Transverse colon (tissue), 4 donors: ENCODE measurements around the gene GALM. TPM values are rescaled to one million over a fixed set of nuclear protein-coding genes. Genes with fewer than 3 reads are reported as not detected.
"Not testable (repeated sequence)": the region's sequence is repeated elsewhere in the genome, so short reads cannot be mapped to it uniquely, and the experiment has no call there.

Experiments used
- DNase-seq: peaks from one replicate; pipeline ENCODE4 v3.0.0-alpha.2; 2019
- H3K27ac ChIP-seq, 4 donors: fragments of 200-600 bp; sonication (generic); 2 replicates each; pipeline ENCODE4 v1.5.1; 2016 to 2018; ENCODE audit warnings: inconsistent platforms in 4 of 4
- H3K27me3 ChIP-seq: fragments of 200-600 bp; sonication (generic); 2 replicates; pipeline ENCODE4 v1.5.1; 2017; ENCODE audit warnings: inconsistent platforms
- H3K36me3 ChIP-seq, 4 donors: fragments of 200-600 bp; sonication (generic); 2 replicates each; pipeline ENCODE4 v1.5.1; 2017 to 2019; ENCODE audit warnings: inconsistent platforms in 4 of 4
- H3K4me1 ChIP-seq, 4 donors: fragments of 200-600 bp; sonication (generic); 2 replicates each; pipeline ENCODE4 v1.5.1; 2017 to 2020; ENCODE audit warnings: inconsistent platforms in 4 of 4
- H3K4me3 ChIP-seq, 4 donors: fragments of 200-600 bp; sonication (generic); 1 replicate in 1 of 4; 2 replicates in 3 of 4; pipeline versions ENCODE4 v1.5.1 to v1.6.1; 2017 to 2019; ENCODE audit warnings: inconsistent platforms in 4 of 4
- H3K9me3 ChIP-seq, 2 donors: fragments of 200-600 bp; sonication (generic); 2 replicates each; pipeline ENCODE4 v1.5.1; 2017 to 2019; ENCODE audit warnings: inconsistent platforms in 2 of 2
- EP300 ChIP-seq: sonication (generic); formaldehyde crosslinking; IDR thresholded peaks from one replicate; pipeline ENCODE4 v1.6.1; 2017; ENCODE audit warnings: antibody characterized with exemption, low read depth
- POLR2A ChIP-seq: fragments of 450-650 bp; IDR thresholded peaks from one replicate; pipeline ENCODE4 v1.6.1; 2016; ENCODE audit warnings: antibody characterized with exemption, mild to moderate bottlenecking, moderate library complexity
- POLR2AphosphoS5 ChIP-seq, 3 donors: sonication (generic); formaldehyde crosslinking; IDR thresholded peaks; one replicate each; pipeline ENCODE4 v1.6.1; 2016; ENCODE audit warnings: antibody characterized with exemption in 3 of 3
- WGBS, 2 donors: methylation state at CpG; one replicate each; pipeline ENCODE4 v1.1.5; 2018; ENCODE audit warnings: low coverage in 1 of 2; 5-methylcytosine and 5-hydroxymethylcytosine counted together
- in situ Hi-C, 4 donors: fragments of 200-750 bp; cut with MboI; loops; one replicate each; pipeline versions ENCODE4 v1.15.0 to v1.15.1; 2017; ENCODE audit warnings: low sequenced_read_pairs in 3 of 4, low pct_ligation_motif_present in 1 of 4, low pct_unique_long_range_greater_than_20kb in 1 of 4
- intact Hi-C: fragments of 100-400 bp; cut with DNase I; formaldehyde crosslinking; loops from one replicate; pipeline ENCODE4 v1.15.1; 2023; ENCODE audit warnings: low total_unique reads
- total RNA-seq, 4 donors: library from RNA; depleted of rRNA; stranded (reverse); fragments of >200 nt; gene quantifications; one replicate each; pipeline ENCODE4 v1.1.0, GENCODE V29; 2016
- TF ChIP-seq, protein P1 (sequence below), 5 experiments: fragments of 200-600 bp in 3 of 5; fragments of 450-650 bp in 2 of 5; sonication (generic) in 3 of 5; IDR thresholded peaks; 1 replicate in 2 of 5; 2 replicates in 3 of 5; pipeline ENCODE4 v1.5.1; 2016 to 2017; ENCODE audit warnings: antibody characterized with exemption in 5 of 5, inconsistent platforms in 3 of 5, mild to moderate bottlenecking in 2 of 5, moderate library complexity in 1 of 5

The GALM gene
- total RNA-seq, 4 donors from 2014 or later: 35.5 to 80.6 (median 70.9) TPM

DNA sequence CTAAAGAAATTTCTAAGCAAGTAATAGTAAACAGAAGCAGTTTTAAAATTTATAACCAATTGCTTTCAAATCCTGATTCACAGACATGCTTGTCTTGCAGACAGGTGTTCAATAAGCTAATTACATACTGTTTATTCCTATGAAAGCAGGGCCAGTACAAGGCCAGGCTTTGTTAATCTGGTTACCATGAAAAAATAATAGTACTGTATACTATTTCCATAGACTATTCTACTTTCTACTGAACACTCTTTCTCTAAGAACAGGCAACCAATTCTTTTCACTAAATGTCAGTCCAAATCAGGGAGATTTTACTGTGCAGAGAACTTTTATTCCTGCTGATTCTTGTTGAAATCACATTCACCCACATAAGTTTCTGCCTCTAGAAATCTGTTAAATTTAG lies 88.1 kb downstream of the GALM start:
- Histone ChIP-seq H3K27ac (peak overlapping the region in 1 of 4 donors; percentile 11), H3K4me3 (peak overlapping the region in 2 of 4 donors; percentile 4 to 27), H3K27me3 (no peaks in the 10 kb centered on the region), H3K9me3 (no peaks in the 10 kb centered on the region), H3K4me1 (peaks cover 6 to 17% (median 11%) of the 10 kb centered on the region in 4 donors), H3K36me3 (peaks cover 0 to 7% (median under 1%) of the 10 kb centered on the region in 4 donors)
- intact Hi-C loops (no loop called here), in situ Hi-C loops (no loop called here)
- no peak for TF ChIP-seq POLR2A
- no peak for TF ChIP-seq POLR2AphosphoS5 (IDR thresholded peaks at IDR 0.05)
- TF ChIP-seq, protein P1, sequence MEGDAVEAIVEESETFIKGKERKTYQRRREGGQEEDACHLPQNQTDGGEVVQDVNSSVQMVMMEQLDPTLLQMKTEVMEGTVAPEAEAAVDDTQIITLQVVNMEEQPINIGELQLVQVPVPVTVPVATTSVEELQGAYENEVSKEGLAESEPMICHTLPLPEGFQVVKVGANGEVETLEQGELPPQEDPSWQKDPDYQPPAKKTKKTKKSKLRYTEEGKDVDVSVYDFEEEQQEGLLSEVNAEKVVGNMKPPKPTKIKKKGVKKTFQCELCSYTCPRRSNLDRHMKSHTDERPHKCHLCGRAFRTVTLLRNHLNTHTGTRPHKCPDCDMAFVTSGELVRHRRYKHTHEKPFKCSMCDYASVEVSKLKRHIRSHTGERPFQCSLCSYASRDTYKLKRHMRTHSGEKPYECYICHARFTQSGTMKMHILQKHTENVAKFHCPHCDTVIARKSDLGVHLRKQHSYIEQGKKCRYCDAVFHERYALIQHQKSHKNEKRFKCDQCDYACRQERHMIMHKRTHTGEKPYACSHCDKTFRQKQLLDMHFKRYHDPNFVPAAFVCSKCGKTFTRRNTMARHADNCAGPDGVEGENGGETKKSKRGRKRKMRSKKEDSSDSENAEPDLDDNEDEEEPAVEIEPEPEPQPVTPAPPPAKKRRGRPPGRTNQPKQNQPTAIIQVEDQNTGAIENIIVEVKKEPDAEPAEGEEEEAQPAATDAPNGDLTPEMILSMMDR (IDR thresholded peaks at IDR 0.05): no peak
- no peak for TF ChIP-seq EP300
- no peak for DNase-seq

DNA sequence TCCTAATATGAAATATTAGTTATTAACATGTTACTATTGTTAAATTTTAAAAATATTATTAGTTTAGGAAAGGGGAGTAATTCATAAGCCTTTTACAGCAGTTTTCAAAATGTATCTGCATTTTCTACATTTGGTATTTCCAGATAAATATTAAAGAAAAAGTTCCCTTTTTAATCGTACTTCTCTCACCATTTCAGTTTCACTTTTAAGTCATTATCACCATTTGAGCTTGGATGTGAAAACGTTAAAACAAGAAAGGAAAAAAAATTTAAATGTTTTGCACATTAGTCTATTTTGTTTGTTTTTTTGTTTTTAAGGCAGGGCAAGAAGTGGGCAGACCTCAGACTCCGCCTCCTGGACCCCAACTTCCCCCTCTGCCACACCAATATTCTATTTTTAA lies 88.6 kb downstream of the GALM start:
- intact Hi-C loops: no loop called here
- in situ Hi-C loops: no loop called here
- TF ChIP-seq, protein P1 (IDR thresholded peaks at IDR 0.05): no peak
- TF ChIP-seq POLR2AphosphoS5 (IDR thresholded peaks at IDR 0.05) (no peak), EP300 (no peak), POLR2A (no peak)
- peaks cover 4 to 12% (median 8%) of the 10 kb centered on the region in 4 donors for H3K4me1 ChIP-seq
- H3K4me3 ChIP-seq: peak overlapping the region in 2 of 4 donors; percentile 4 to 27
- no peaks in the 10 kb centered on the region for H3K9me3 ChIP-seq
- DNase-seq: no peak
- peaks cover 0 to 3% (median 0%) of the 10 kb centered on the region in 4 donors for H3K36me3 ChIP-seq
- 36 to 43% methylated on average over 3 of the region's 3 CpGs for WGBS, 2 donors
- H3K27me3 ChIP-seq: no peaks in the 10 kb centered on the region
- peak overlapping the region in 1 of 4 donors; percentile 11 for H3K27ac ChIP-seq

DNA sequence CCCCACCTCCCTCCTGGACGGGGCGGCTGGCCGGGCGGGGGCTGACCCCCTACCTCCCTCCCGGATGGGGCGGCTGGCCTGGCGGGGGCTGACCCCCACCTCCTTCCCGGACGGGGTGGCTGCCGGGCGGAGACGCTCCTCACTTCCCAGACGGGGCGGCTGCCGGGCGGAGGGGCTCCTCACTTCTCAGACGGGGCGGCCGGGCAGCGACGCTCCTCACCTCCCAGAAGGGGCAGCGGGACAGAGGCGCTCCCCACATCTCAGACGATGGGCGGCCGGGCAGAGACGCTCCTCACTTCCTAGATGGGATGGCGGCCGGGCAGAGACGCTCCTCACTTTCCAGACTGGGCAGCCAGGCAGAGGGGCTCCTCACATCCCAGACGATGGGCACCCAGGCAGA lies 90.0 kb downstream of the GALM start:
- H3K27me3 ChIP-seq, DNase-seq, H3K36me3 ChIP-seq, H3K4me1 ChIP-seq, intact Hi-C loops, in situ Hi-C loops, H3K9me3 ChIP-seq, H3K4me3 ChIP-seq, H3K27ac ChIP-seq: not testable (repeated sequence)
- WGBS, 2 donors: 98% methylated on average over 26 of the region's 31 CpGs; no CpG with 5 or more reads in 1 of the 2 donors

DNA sequence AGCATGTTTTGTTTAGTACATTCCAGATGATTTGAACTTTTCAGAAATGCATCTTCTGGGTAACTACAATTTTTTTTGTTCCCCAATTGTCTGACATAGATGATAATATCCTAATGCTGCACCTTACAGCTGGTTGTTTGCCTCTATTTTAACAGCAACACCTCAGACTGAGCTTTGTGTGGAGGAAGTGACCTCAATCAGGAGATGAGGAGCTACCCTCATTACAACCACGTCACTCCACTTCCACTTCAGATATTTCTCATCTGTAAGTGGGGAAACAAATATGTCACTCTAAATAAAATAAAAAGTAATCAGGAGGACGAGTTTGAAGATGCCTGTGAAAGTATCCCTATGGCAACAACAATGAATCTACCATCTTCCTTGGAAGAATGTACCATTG lies 97.3 kb downstream of the GALM start:
- TF ChIP-seq POLR2AphosphoS5 (IDR thresholded peaks at IDR 0.05) (no peak), POLR2A (no peak), EP300 (no peak)
- TF ChIP-seq, protein P1 (IDR thresholded peaks at IDR 0.05): no peak
- no peak overlapping the region for H3K4me3 ChIP-seq
- no peaks in the 10 kb centered on the region for H3K27me3 ChIP-seq
- 79 to 80% methylated on average over 2 of the region's 2 CpGs for WGBS, 2 donors
- H3K4me1 ChIP-seq: no peaks in the 10 kb centered on the region
- H3K27ac ChIP-seq: no peak overlapping the region
- in situ Hi-C loops: no loop called here
- no peaks in the 10 kb centered on the region for H3K9me3 ChIP-seq
- no peaks in the 10 kb centered on the region for H3K36me3 ChIP-seq
- intact Hi-C loops: no loop called here
- no peak for DNase-seq

DNA sequence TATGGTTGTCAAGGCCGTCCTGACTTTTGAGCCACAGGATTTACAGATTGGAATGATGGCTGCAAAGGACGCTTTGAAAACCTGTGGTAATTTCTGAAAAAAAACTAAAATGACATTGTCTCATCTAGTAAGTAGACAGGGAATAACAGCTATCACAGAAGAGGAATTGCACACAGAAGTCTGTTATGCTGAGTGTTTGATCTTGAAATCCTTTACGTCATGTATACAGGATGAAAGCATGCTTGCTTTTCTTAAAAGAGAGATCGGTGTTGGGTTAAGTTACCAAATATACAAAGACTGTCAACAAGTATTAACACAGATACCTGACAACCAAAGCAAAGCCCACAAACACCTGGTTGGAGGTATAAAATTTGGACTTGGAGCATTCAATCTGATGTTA lies 97.8 kb downstream of the GALM start:
- Histone ChIP-seq H3K4me3 (no peak overlapping the region), H3K27me3 (no peaks in the 10 kb centered on the region), H3K27ac (no peak overlapping the region), H3K4me1 (no peaks in the 10 kb centered on the region), H3K9me3 (no peaks in the 10 kb centered on the region), H3K36me3 (no peaks in the 10 kb centered on the region)
- in situ Hi-C loops (no loop called here), intact Hi-C loops (no loop called here)
- no peak for TF ChIP-seq EP300
- TF ChIP-seq POLR2AphosphoS5 (IDR thresholded peaks at IDR 0.05): no peak
- TF ChIP-seq, protein P1 (IDR thresholded peaks at IDR 0.05): no peak
- no peak for TF ChIP-seq POLR2A
- WGBS, 2 donors: 93 to 94% methylated on average over 4 of the region's 4 CpGs
- DNase-seq: no peak
